ENCODE data around the gene EP400.
"Not testable (repeated sequence)": the region's sequence is repeated elsewhere in the genome, so short reads cannot be mapped to it uniquely, and the experiment has no call there.

The EP400 gene

DNA sequence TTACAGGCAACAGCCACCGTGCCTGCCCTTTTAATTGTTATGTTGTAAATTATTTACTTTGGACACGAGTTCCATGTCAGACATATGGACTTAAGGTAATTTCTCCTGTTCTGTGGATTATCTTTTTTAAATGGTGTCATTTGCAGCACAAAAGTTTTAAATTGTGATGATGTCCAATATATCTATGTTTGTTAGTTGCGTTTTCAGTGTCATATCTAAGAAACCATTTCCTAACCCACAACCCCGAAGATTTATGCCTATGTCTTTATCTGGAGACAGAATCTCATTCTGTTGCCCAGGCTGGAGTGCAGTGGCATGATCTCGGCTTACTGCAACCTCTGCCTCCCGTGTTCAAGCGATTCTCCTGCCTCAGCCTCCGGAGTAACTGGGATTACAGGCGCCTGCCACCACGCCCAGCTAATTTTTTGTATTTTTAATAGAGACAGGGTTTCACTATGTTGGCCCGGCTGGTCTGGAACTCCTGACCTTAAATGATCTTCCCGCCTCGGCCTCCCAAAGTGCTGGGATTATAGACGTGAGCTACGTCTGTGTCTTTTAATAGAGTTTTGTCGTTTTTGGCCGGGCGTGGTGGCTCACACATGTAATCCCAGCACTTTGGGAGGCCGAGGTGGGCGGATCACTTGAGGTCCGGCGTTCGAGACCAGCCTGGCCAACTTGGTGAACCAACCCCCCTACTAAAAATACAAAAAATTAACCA lies 870 bp upstream of the EP400 start:
- not testable (repeated sequence) for H3K9me3 ChIP-seq (ENCODE audit: control insufficient read depth in 5 of 5, low read length in 5 of 5); H3K36me3 ChIP-seq (ENCODE audit: control insufficient read depth in 5 of 5, insufficient read depth in 5 of 5, low read length in 5 of 5); H3K27me3 ChIP-seq (ENCODE audit: control insufficient read depth in 5 of 5, insufficient read depth in 4 of 5, low read length in 5 of 5)
- H3K9ac ChIP-seq (ENCODE audit: low read length in 5 of 5) = peak overlapping the region in 1 of 5 donors; percentile 7
- H3K27ac ChIP-seq (ENCODE audit: low read depth, low read length) = peak overlapping the region; percentile 65
- peak overlapping the region; percentile 40 to 62 (median 55) for H3K4me3 ChIP-seq (ENCODE audit: low read depth in 1 of 5, low read length in 5 of 5)
- peaks cover 0 to 27% (median 20%) of the 10 kb centered on the region in 5 donors for H3K4me1 ChIP-seq (ENCODE audit: control insufficient read depth in 5 of 5, insufficient read depth in 5 of 5, low read length in 5 of 5)

GRCh38 chr12:131950182-131950913 lies 606 bp downstream of the EP400 start:
- no peaks in the 10 kb centered on the region for H3K36me3 ChIP-seq (ENCODE audit: control insufficient read depth in 5 of 5, insufficient read depth in 5 of 5, low read length in 5 of 5)
- H3K27me3 ChIP-seq (ENCODE audit: control insufficient read depth in 5 of 5, insufficient read depth in 4 of 5, low read length in 5 of 5) = no peaks in the 10 kb centered on the region
- no peaks in the 10 kb centered on the region for H3K9me3 ChIP-seq (ENCODE audit: control insufficient read depth in 5 of 5, low read length in 5 of 5)
- peak overlapping the region in 4 of 5 donors; percentile 70 to 85 (median 79) for H3K4me3 ChIP-seq (ENCODE audit: low read depth in 1 of 5, low read length in 5 of 5)
- peak overlapping the region in 4 of 5 donors; percentile 66 to 94 (median 86) for H3K9ac ChIP-seq (ENCODE audit: low read length in 5 of 5)
- H3K27ac ChIP-seq (ENCODE audit: low read depth, low read length) = peak overlapping the region; percentile 62
- H3K4me1 ChIP-seq (ENCODE audit: control insufficient read depth in 5 of 5, insufficient read depth in 5 of 5, low read length in 5 of 5) = peaks cover 0 to 27% (median 20%) of the 10 kb centered on the region in 5 donors

- H3K4me3 ChIP-seq (ENCODE audit: low read depth in 1 of 5, low read length in 5 of 5); H3K27me3 ChIP-seq (ENCODE audit: control insufficient read depth in 5 of 5, insufficient read depth in 4 of 5, low read length in 5 of 5); H3K9me3 ChIP-seq (ENCODE audit: control insufficient read depth in 5 of 5, low read length in 5 of 5); H3K9ac ChIP-seq (ENCODE audit: low read length in 5 of 5); H3K36me3 ChIP-seq (ENCODE audit: control insufficient read depth in 5 of 5, insufficient read depth in 5 of 5, low read length in 5 of 5); H3K27ac ChIP-seq (ENCODE audit: low read depth, low read length): not testable (repeated sequence)
- peaks cover 0 to 44% (median 27%) of the 10 kb centered on the region in 5 donors for H3K4me1 ChIP-seq (ENCODE audit: control insufficient read depth in 5 of 5, insufficient read depth in 5 of 5, low read length in 5 of 5)
Observed at GRCh38 chr12:131953810-131954209, 4.1 kb downstream of the EP400 start.

- peak overlapping the region in 1 of 5 donors; percentile 11 for H3K9ac ChIP-seq (ENCODE audit: low read length in 5 of 5)
- H3K4me1 ChIP-seq (ENCODE audit: control insufficient read depth in 5 of 5, insufficient read depth in 5 of 5, low read length in 5 of 5) = peaks cover under 1 to 45% (median 31%) of the 10 kb centered on the region in 5 donors
- not testable (repeated sequence) for H3K9me3 ChIP-seq (ENCODE audit: control insufficient read depth in 5 of 5, low read length in 5 of 5); H3K27ac ChIP-seq (ENCODE audit: low read depth, low read length); H3K4me3 ChIP-seq (ENCODE audit: low read depth in 1 of 5, low read length in 5 of 5); H3K27me3 ChIP-seq (ENCODE audit: control insufficient read depth in 5 of 5, insufficient read depth in 4 of 5, low read length in 5 of 5); H3K36me3 ChIP-seq (ENCODE audit: control insufficient read depth in 5 of 5, insufficient read depth in 5 of 5, low read length in 5 of 5)
Observed at GRCh38 chr12:131954460-131954859, 4.7 kb downstream of the EP400 start.

DNA sequence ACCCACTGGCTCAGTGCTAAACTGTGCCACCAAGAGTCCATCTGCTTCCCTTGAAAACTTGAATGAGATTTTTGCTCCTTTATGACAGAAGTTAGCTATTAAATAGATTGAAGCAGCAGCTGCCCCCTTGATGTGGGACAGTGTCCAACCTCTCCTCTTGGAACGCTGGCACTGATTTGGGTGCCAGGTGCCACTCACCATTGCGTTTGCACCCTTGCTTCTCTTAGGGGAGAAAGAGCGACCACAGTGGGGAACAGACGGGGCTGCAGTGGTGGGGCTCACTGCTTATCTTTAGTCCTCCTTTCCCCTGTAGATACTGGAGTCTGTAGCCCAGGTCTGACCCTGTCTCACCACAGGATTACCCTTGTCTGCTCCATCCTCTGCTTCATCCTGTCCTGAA lies 9.4 kb downstream of the EP400 start:
- peaks cover 6 to 32% (median 24%) of the 10 kb centered on the region in 5 donors for H3K4me1 ChIP-seq (ENCODE audit: control insufficient read depth in 5 of 5, insufficient read depth in 5 of 5, low read length in 5 of 5)
- H3K36me3 ChIP-seq (ENCODE audit: control insufficient read depth in 5 of 5, insufficient read depth in 5 of 5, low read length in 5 of 5) = peaks cover 8 to 13% (median 9%) of the 10 kb centered on the region in 5 donors
- no peak overlapping the region for H3K4me3 ChIP-seq (ENCODE audit: low read depth in 1 of 5, low read length in 5 of 5)
- H3K9me3 ChIP-seq (ENCODE audit: control insufficient read depth in 5 of 5, low read length in 5 of 5) = no peaks in the 10 kb centered on the region
- H3K27ac ChIP-seq (ENCODE audit: low read depth, low read length) = no peak overlapping the region
- no peaks in the 10 kb centered on the region for H3K27me3 ChIP-seq (ENCODE audit: control insufficient read depth in 5 of 5, insufficient read depth in 4 of 5, low read length in 5 of 5)
- H3K9ac ChIP-seq (ENCODE audit: low read length in 5 of 5) = no peak overlapping the region

GRCh38 chr12:131959641-131960589 lies 10.2 kb downstream of the EP400 start:
- peak overlapping the region in 1 of 5 donors; percentile 14 for H3K9ac ChIP-seq (ENCODE audit: low read length in 5 of 5)
- peaks cover 8 to 13% (median 9%) of the 10 kb centered on the region in 5 donors for H3K36me3 ChIP-seq (ENCODE audit: control insufficient read depth in 5 of 5, insufficient read depth in 5 of 5, low read length in 5 of 5)
- H3K4me3 ChIP-seq (ENCODE audit: low read depth in 1 of 5, low read length in 5 of 5) = no peak overlapping the region
- H3K4me1 ChIP-seq (ENCODE audit: control insufficient read depth in 5 of 5, insufficient read depth in 5 of 5, low read length in 5 of 5) = peaks cover 6 to 32% (median 24%) of the 10 kb centered on the region in 5 donors
- no peaks in the 10 kb centered on the region for H3K9me3 ChIP-seq (ENCODE audit: control insufficient read depth in 5 of 5, low read length in 5 of 5)
- H3K27ac ChIP-seq (ENCODE audit: low read depth, low read length) = no peak overlapping the region
- H3K27me3 ChIP-seq (ENCODE audit: control insufficient read depth in 5 of 5, insufficient read depth in 4 of 5, low read length in 5 of 5) = no peaks in the 10 kb centered on the region

DNA sequence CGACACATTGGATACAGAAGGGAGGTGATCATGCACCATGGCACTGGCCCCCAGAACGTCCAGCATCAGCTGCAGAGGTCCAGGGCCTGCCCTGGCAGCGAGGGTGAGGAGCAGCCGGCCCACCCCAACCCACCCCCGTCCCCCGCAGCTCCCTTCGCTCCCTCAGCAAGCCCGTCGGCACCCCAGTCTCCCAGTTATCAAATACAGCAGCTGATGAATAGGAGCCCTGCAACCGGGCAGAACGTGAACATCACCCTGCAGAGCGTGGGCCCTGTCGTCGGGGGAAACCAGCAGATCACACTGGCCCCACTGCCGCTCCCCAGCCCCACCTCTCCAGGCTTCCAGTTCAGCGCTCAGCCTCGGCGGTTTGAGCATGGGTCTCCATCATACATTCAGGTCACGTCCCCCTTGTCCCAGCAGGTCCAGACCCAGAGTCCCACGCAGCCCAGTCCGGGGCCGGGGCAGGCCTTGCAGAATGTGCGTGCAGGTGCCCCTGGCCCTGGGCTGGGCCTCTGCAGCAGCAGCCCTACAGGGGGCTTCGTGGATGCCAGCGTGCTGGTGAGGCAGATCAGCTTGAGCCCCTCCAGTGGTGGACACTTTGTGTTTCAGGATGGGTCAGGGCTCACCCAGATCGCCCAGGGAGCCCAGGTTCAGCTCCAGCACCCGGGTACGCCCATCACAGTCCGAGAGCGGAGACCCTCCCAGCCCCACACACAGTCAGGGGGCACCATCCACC lies 11.0 kb downstream of the EP400 start:
- H3K27me3 ChIP-seq (ENCODE audit: control insufficient read depth in 5 of 5, insufficient read depth in 4 of 5, low read length in 5 of 5); H3K9ac ChIP-seq (ENCODE audit: low read length in 5 of 5); H3K4me3 ChIP-seq (ENCODE audit: low read depth in 1 of 5, low read length in 5 of 5); H3K9me3 ChIP-seq (ENCODE audit: control insufficient read depth in 5 of 5, low read length in 5 of 5); H3K27ac ChIP-seq (ENCODE audit: low read depth, low read length): not testable (repeated sequence)
- H3K36me3 ChIP-seq (ENCODE audit: control insufficient read depth in 5 of 5, insufficient read depth in 5 of 5, low read length in 5 of 5) = peaks cover 8 to 13% (median 9%) of the 10 kb centered on the region in 5 donors
- peaks cover 6 to 32% (median 24%) of the 10 kb centered on the region in 5 donors for H3K4me1 ChIP-seq (ENCODE audit: control insufficient read depth in 5 of 5, insufficient read depth in 5 of 5, low read length in 5 of 5)

DNA sequence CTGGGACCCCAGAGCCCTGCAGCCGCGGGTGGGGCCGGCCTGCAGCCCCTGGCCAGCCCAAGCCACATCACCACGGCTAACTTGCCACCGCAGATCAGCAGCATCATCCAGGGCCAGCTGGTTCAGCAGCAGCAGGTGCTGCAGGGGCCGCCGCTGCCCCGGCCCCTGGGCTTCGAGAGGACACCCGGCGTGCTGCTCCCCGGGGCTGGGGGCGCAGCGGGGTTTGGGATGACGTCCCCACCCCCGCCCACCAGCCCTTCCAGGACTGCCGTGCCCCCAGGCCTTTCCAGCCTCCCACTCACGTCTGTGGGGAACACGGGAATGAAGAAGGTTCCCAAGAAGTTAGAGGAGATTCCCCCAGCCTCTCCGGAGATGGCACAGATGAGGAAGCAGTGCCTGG lies 11.6 kb downstream of the EP400 start:
- H3K4me3 ChIP-seq (ENCODE audit: low read depth in 1 of 5, low read length in 5 of 5); H3K27me3 ChIP-seq (ENCODE audit: control insufficient read depth in 5 of 5, insufficient read depth in 4 of 5, low read length in 5 of 5); H3K9me3 ChIP-seq (ENCODE audit: control insufficient read depth in 5 of 5, low read length in 5 of 5); H3K27ac ChIP-seq (ENCODE audit: low read depth, low read length); H3K9ac ChIP-seq (ENCODE audit: low read length in 5 of 5): not testable (repeated sequence)
- peaks cover 6 to 29% (median 24%) of the 10 kb centered on the region in 5 donors for H3K4me1 ChIP-seq (ENCODE audit: control insufficient read depth in 5 of 5, insufficient read depth in 5 of 5, low read length in 5 of 5)
- H3K36me3 ChIP-seq (ENCODE audit: control insufficient read depth in 5 of 5, insufficient read depth in 5 of 5, low read length in 5 of 5) = peaks cover 8 to 13% (median 9%) of the 10 kb centered on the region in 5 donors

DNA sequence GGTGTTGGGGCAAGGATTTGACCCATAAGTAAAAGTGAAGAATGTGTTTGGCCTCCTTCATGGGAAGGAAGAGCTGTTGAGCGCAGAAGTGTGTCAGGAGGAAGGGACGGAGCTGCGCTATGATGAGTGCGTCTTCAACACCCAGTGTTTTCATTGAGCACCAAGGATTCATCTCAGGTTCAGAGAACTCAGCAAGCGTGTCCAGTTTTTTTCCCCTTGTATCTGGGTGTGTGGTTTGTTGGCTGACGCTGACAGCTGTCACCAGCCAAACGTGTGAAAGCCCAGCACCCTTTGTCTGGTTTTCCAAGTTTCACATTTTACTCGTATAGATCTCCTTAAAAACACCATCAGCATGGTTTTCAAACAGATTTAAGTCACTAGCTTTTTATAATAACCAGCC lies 12.3 kb downstream of the EP400 start:
- no peaks in the 10 kb centered on the region for H3K9me3 ChIP-seq (ENCODE audit: control insufficient read depth in 5 of 5, low read length in 5 of 5)
- H3K4me1 ChIP-seq (ENCODE audit: control insufficient read depth in 5 of 5, insufficient read depth in 5 of 5, low read length in 5 of 5) = peaks cover 6 to 25% (median 23%) of the 10 kb centered on the region in 5 donors
- peaks cover 8 to 13% (median 9%) of the 10 kb centered on the region in 5 donors for H3K36me3 ChIP-seq (ENCODE audit: control insufficient read depth in 5 of 5, insufficient read depth in 5 of 5, low read length in 5 of 5)
- no peak overlapping the region for H3K27ac ChIP-seq (ENCODE audit: low read depth, low read length)
- no peak overlapping the region for H3K4me3 ChIP-seq (ENCODE audit: low read depth in 1 of 5, low read length in 5 of 5)
- no peaks in the 10 kb centered on the region for H3K27me3 ChIP-seq (ENCODE audit: control insufficient read depth in 5 of 5, insufficient read depth in 4 of 5, low read length in 5 of 5)
- no peak overlapping the region for H3K9ac ChIP-seq (ENCODE audit: low read length in 5 of 5)
